Activated naive CD8-positive, alpha-beta T cell treated with anti-CD3 and anti-CD28 coated beads, Interleukin-2, amount 10 ng/mL, durations not matched to agents 7 days and 5 days (primary cell): ENCODE data around the gene TMEM59. TPM values are rescaled to one million over a fixed set of nuclear protein-coding genes. Genes with fewer than 3 reads are reported as not detected.
"Not testable (repeated sequence)": the region's sequence is repeated elsewhere in the genome, so short reads cannot be mapped to it uniquely, and the experiment has no call there.

Experiments
- ATAC-seq: fragments of 150-1000 bp; cut with Tn5 transposase; one replicate; pipeline ENCODE4 v1.10.0; 2021; ENCODE audit warnings: low read depth, moderate library complexity
- POLR2A ChIA-PET: fragments of 350-600 bp; sonication (Branson Sonifier 250); formaldehyde crosslinking; loops from one replicate; lab custom pipeline; 2021; ENCODE audit warnings: antibody characterized with exemption; lab: Charles Lee
- DNase-seq: peaks from one replicate; pipeline ENCODE4 v3.0.0; 2021
- H3K27ac Mint-ChIP-seq: one replicate; pipeline ENCODE4 v1.8.0; 2022; ENCODE audit warnings: mild to moderate bottlenecking, mixed read lengths
- H3K27me3 Mint-ChIP-seq: one replicate; pipeline ENCODE4 v1.8.0; 2022; ENCODE audit warnings: mild to moderate bottlenecking, moderate library complexity, mixed read lengths
- H3K36me3 Mint-ChIP-seq: one replicate; pipeline ENCODE4 v1.8.0; 2021; ENCODE audit warnings: mild to moderate bottlenecking, mixed read lengths
- H3K4me1 Mint-ChIP-seq: one replicate; pipeline ENCODE4 v1.8.0; 2021; ENCODE audit warnings: mixed read lengths
- H3K4me3 Mint-ChIP-seq: one replicate; pipeline ENCODE4 v1.8.0; 2022; ENCODE audit warnings: mild to moderate bottlenecking, moderate library complexity, mixed read lengths
- H3K9me3 Mint-ChIP-seq: one replicate; pipeline ENCODE4 v1.8.0; 2021; ENCODE audit warnings: mixed read lengths
- total RNA-seq, 2 experiments: library from RNA; stranded (reverse); gene quantifications; one replicate each; pipeline ENCODE4 v1.2.3, GENCODE V29; 2021

TMEM59 gene
- total RNA-seq, 2 experiments from 2014 or later, result 182 to 192 TPM

GRCh38 chr1:54014009-54014629 lies 38.9 kb downstream of the TMEM59 start:
- Mint-ChIP-seq H3K27ac (no peak overlapping the region), H3K36me3 (no peaks in the 10 kb centered on the region), H3K9me3 (no peaks in the 10 kb centered on the region), H3K4me1 (no peaks in the 10 kb centered on the region), H3K27me3 (no peaks in the 10 kb centered on the region), H3K4me3 (no peak overlapping the region)
- DNase-seq (no peak), ATAC-seq (no peak)
- POLR2A ChIA-PET, result interaction anchor here (0.6 kb wide), 1 partner anchor 46 kb away, joined by 4 read pairs; no protein-coding TSS in a partner anchor

DNA sequence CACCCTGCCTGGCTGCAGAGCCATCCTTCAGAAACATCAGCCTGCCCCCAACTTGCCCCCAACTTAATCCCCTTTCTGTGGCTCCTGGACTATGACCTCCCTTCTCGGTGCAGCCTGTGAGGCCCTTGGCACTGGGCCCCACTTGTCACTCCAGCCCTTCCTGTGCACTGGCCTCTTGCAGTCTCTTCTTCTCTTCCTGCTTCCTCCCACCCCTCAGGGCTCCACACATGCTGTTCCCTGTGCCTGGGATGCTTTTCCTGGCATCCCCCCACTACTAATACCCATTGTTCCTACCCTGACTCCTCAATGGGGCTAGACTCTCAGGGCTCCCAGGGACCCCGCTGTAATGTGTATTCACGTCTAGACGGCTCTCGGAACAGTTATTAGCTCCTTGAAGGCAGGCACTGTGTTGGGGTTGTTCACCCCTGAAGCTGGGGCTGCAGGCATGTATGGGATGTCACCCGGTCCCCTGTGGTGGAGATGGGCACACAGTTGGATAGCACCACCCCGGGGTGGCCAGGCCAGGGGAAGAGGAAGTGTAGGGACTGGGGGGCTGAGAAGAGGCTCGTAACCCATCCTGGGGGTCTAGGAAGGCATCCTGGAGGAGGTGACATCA lies 39.5 kb downstream of the TMEM59 start:
- no peak for ATAC-seq
- no peaks in the 10 kb centered on the region for H3K9me3 Mint-ChIP-seq
- H3K4me3 Mint-ChIP-seq, result no peak overlapping the region
- no peaks in the 10 kb centered on the region for H3K36me3 Mint-ChIP-seq
- POLR2A ChIA-PET, result no interaction called here
- H3K27ac Mint-ChIP-seq, result no peak overlapping the region
- H3K4me1 Mint-ChIP-seq, result no peaks in the 10 kb centered on the region
- H3K27me3 Mint-ChIP-seq, result no peaks in the 10 kb centered on the region
- DNase-seq, result no peak

- Mint-ChIP-seq H3K9me3 (no peaks in the 10 kb centered on the region), H3K4me3 (no peak overlapping the region), H3K27ac (no peak overlapping the region), H3K36me3 (no peaks in the 10 kb centered on the region), H3K4me1 (no peaks in the 10 kb centered on the region), H3K27me3 (no peaks in the 10 kb centered on the region)
- ATAC-seq, result no peak
- no peak for DNase-seq
- POLR2A ChIA-PET, result interaction anchor here (0.5 kb wide), 1 partner anchor 473 kb away, joined by 5 read pairs; no protein-coding TSS in a partner anchor
These were observed 40.1 kb downstream of the TMEM59 start for GRCh38 chr1:54012863-54013262.

- Mint-ChIP-seq H3K27me3 (no peaks in the 10 kb centered on the region), H3K4me3 (no peak overlapping the region), H3K9me3 (no peaks in the 10 kb centered on the region), H3K36me3 (no peaks in the 10 kb centered on the region), H3K4me1 (no peaks in the 10 kb centered on the region), H3K27ac (no peak overlapping the region)
- DNase-seq, result no peak
- POLR2A ChIA-PET, result no interaction called here
- no peak for ATAC-seq
These were observed 41.0 kb downstream of the TMEM59 start for GRCh38 chr1:54012008-54012325.

DNA sequence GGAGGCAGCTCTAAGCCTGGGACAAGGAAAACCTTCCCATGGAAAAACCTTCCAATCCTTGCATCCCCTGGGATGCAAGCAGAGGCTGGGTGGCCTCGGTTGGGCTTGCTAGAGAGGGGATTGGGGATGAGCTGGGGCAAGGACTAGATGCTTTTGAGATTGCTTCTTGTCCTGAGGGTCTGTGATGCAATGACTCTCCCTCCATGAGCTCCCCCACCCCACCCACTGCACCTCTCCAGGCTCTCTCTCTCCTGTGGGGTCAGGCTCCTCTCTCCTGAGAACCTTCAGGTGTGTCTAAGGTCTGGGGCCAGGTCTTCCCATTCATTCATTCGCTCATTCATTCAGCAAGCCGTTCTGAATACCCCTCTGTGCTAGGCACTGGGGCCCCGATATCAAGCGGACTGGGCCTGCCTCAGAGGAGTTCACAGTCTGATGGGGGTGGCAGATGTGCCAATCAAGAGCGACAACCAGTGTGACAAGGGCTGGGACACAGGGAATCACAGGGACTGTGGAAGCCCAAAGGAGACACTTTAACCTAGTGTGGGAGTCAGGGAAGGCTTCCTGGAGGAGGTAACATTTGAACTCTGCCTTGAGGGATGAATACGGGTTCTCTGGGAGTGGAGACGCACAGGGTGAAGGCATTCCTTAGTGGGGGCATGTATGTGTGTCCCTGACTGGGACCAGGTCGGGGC lies 41.5 kb downstream of the TMEM59 start:
- Mint-ChIP-seq H3K27ac (no peak overlapping the region), H3K4me1 (no peaks in the 10 kb centered on the region), H3K9me3 (no peaks in the 10 kb centered on the region), H3K27me3 (no peaks in the 10 kb centered on the region), H3K4me3 (no peak overlapping the region), H3K36me3 (no peaks in the 10 kb centered on the region)
- no peak for DNase-seq
- POLR2A ChIA-PET, result no interaction called here
- ATAC-seq, result no peak

GRCh38 chr1:54010415-54011117 lies 42.4 kb downstream of the TMEM59 start:
- Mint-ChIP-seq H3K9me3 (no peaks in the 10 kb centered on the region), H3K4me1 (no peaks in the 10 kb centered on the region), H3K36me3 (no peaks in the 10 kb centered on the region), H3K27ac (no peak overlapping the region), H3K4me3 (no peak overlapping the region), H3K27me3 (no peaks in the 10 kb centered on the region)
- POLR2A ChIA-PET, result no interaction called here
- no peak for DNase-seq
- ATAC-seq, result no peak

DNA sequence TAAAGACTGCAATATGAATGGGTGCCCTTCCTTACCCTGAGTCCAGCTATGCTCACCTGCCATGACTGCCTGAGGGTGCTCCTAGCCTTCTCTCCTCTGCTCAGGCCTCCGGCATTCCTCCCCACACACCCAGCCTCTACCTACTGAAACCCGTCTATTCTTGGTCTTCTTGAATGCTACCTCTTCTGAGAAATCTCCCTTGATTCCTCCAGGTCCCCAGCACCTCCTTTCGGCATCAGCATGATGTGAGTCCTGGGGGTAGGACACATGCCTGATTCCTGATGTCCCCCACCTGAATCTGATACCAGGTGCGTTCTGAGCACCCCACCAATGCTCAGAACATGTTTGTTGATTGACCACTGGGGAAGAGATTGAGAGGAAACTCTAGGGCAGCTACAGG lies 43.6 kb downstream of the TMEM59 start:
- H3K4me3 Mint-ChIP-seq, result no peak overlapping the region
- no peaks in the 10 kb centered on the region for H3K9me3 Mint-ChIP-seq
- ATAC-seq, result no peak
- no peaks in the 10 kb centered on the region for H3K4me1 Mint-ChIP-seq
- POLR2A ChIA-PET, result no interaction called here
- no peak overlapping the region for H3K27ac Mint-ChIP-seq
- no peaks in the 10 kb centered on the region for H3K36me3 Mint-ChIP-seq
- DNase-seq, result no peak
- H3K27me3 Mint-ChIP-seq, result no peaks in the 10 kb centered on the region

DNA sequence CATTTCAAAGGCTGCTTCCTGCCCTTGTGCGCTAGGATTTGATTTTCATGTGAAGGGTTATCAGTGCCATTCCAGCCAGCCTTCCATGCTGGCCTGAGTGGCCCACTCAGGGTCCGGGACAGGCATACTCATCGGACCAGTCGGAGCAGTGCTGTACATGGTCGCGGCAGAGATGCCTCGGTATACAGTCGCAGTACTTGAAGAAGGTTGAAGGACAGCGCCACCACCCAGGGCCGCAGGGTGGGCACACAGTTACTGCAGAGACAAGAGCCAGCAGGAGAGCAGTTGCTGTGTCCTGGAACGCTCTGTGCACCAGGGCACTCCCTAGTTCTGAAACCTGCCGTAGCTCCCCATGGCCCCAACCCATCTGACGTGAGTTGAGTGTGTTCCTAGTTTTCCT lies 44.1 kb downstream of the TMEM59 start:
- H3K4me3 Mint-ChIP-seq, result no peak overlapping the region
- DNase-seq (no peak), ATAC-seq (no peak)
- H3K36me3 Mint-ChIP-seq, result no peaks in the 10 kb centered on the region
- no peak overlapping the region for H3K27ac Mint-ChIP-seq
- H3K9me3 Mint-ChIP-seq, result no peaks in the 10 kb centered on the region
- POLR2A ChIA-PET, result no interaction called here
- no peaks in the 10 kb centered on the region for H3K27me3 Mint-ChIP-seq
- H3K4me1 Mint-ChIP-seq, result no peaks in the 10 kb centered on the region

DNA sequence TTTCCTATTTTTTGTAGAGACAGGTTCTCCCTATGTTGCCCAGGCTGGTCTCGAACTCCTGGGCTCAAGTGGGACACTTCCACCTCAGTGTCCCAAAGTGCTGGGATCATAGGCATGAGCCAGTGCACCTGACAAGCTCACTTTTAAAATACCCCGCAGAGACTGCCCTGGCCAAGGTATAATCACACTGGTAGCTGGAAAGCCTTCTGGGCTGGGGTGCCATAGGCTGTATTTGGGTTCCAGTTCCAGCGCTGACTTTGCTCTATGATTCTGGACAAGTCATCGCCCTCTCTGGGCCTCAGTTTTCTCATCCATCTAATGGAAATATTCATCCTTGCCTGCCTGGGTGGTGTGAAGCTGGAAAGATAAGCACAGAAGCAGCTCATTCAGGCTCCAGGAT lies 45.4 kb downstream of the TMEM59 start:
- DNase-seq (no peak), ATAC-seq (no peak)
- Mint-ChIP-seq H3K4me1 (no peaks in the 10 kb centered on the region), H3K9me3 (no peaks in the 10 kb centered on the region), H3K4me3 (no peak overlapping the region), H3K27me3 (no peaks in the 10 kb centered on the region), H3K27ac (no peak overlapping the region), H3K36me3 (no peaks in the 10 kb centered on the region)
- POLR2A ChIA-PET, result no interaction called here

DNA sequence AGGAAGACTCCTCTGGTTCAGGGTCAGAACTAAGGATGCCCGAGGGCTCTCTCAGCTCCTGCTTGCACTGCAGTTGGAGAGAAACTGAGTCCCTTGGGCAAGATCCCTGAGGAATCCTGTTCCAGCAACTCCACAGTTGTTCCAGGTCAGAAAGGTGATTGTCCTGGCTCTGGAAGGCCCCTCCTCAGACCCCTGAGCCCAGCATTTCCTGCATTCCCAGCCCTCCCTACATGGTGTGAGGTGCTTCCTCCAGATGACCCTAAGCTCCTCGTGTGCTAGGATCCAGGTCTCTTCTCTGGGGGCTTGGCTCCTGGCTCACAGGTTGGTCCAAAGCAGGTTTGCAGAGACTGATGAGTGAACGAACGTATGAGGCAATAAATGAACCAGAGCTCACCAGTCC lies 46.5 kb downstream of the TMEM59 start:
- no peak overlapping the region for H3K4me3 Mint-ChIP-seq
- no peak for ATAC-seq
- H3K4me1 Mint-ChIP-seq, result no peaks in the 10 kb centered on the region
- H3K27ac Mint-ChIP-seq, result no peak overlapping the region
- no peak for DNase-seq
- POLR2A ChIA-PET, result no interaction called here
- H3K27me3 Mint-ChIP-seq, result no peaks in the 10 kb centered on the region
- H3K9me3 Mint-ChIP-seq, result no peaks in the 10 kb centered on the region
- H3K36me3 Mint-ChIP-seq, result no peaks in the 10 kb centered on the region

GRCh38 chr1:54004481-54005049 lies 48.4 kb downstream of the TMEM59 start:
- H3K4me3 Mint-ChIP-seq, result no peak overlapping the region
- DNase-seq, result no peak
- H3K36me3 Mint-ChIP-seq, result no peaks in the 10 kb centered on the region
- no peaks in the 10 kb centered on the region for H3K27me3 Mint-ChIP-seq
- POLR2A ChIA-PET, result no interaction called here
- ATAC-seq, result no peak
- H3K9me3 Mint-ChIP-seq, result no peaks in the 10 kb centered on the region
- no peaks in the 10 kb centered on the region for H3K4me1 Mint-ChIP-seq
- no peak overlapping the region for H3K27ac Mint-ChIP-seq

DNA sequence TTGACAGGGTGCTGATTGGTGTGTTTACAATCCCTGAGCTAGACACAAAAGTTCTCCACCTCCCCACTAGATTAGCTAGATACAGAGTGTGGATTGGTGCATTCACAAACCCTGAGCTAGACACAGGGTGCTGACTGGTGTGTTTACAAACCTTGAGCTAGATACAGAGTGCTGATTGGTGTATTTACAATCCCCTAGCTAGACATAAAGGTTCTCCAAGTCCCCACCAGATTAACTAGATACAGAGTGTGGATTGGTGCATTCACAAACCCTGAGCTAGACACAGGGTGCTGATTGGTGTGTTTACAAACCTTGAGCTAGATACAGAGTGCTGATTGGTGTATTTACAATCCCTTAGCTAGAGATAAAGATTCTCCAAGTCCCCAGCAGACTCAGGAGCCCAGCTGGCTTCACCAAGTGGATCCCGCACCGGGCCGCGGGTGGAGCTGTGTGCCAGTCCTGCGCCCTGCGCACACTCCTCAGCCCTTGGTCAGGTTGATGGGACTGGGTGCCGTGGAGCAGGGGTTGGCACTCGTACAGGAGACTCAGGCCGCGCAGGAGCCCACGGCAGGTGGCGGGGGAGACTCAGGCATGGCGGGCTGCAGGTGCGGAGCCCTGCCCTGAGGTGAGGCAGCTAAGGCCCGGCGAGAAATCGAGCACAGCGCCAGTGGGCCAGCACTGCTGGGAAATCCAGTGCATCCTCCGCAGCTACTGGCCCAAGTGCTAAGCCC lies 49.1 kb downstream of the TMEM59 start:
- POLR2A ChIA-PET, H3K27ac Mint-ChIP-seq, H3K4me1 Mint-ChIP-seq, H3K4me3 Mint-ChIP-seq, H3K36me3 Mint-ChIP-seq, H3K9me3 Mint-ChIP-seq, DNase-seq, H3K27me3 Mint-ChIP-seq, ATAC-seq: not testable (repeated sequence)

GRCh38 chr1:54003249-54003646 lies 49.8 kb downstream of the TMEM59 start:
- POLR2A ChIA-PET, result no interaction called here
- Mint-ChIP-seq H3K9me3 (no peaks in the 10 kb centered on the region), H3K36me3 (no peaks in the 10 kb centered on the region), H3K4me3 (no peak overlapping the region), H3K27me3 (no peaks in the 10 kb centered on the region), H3K27ac (no peak overlapping the region), H3K4me1 (no peaks in the 10 kb centered on the region)
- no peak for ATAC-seq
- DNase-seq, result no peak
